ENCODE data around the gene MRPL4. TPM values are rescaled to one million over a fixed set of nuclear protein-coding genes. Genes with fewer than 3 reads are reported as not detected.

MRPL4 gene
- total and polyA plus RNA-seq, 8 donors, result 27.5 to 53.1 (median 37.1) TPM

- Histone ChIP-seq H3K4me1 (peaks cover 27 to 95% of the 10 kb centered on the region in 2 donors), H3K4me3 (no peak overlapping the region), H3K36me3 (peaks cover 0 to 64% of the 10 kb centered on the region in 2 donors), H3K9me3 (no peaks in the 10 kb centered on the region), H3K27me3 (peaks cover 0 to 28% of the 10 kb centered on the region in 2 donors), H3K27ac (peak overlapping the region; percentile 7 to 18)
- intact Hi-C loops (cut with DNase I), result no loop called here
- ATAC-seq, result no peak
- no peak for DNase-seq
- TF ChIP-seq CTCF (IDR thresholded peaks at IDR 0.05), result no peak
Observed at GRCh38 chr19:10284960-10285278, 32.9 kb downstream of the MRPL4 start.

DNA sequence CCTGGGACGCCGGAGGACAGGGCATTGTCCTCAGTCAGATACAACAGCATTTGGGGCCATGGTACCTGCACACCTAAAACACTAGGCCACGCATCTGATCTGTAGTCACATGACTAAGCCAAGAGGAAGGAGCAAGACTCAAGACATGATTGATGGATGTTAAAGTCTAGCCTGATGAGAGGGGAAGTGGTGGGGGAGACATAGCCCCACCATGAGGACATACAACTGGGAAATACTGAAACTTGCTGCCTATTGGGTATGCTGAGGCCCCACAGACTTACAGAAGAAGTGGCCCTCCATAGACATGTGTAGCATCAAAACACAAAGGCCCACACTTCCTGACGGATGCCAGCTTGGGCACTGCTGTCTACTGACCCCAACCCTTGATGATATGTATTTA is 33.4 kb downstream of the MRPL4 start:
- intact Hi-C loops (cut with DNase I), result no loop called here
- ATAC-seq (no peak), DNase-seq (no peak)
- peaks cover 0 to 32% of the 10 kb centered on the region in 2 donors for H3K27me3 ChIP-seq
- H3K9me3 ChIP-seq, result no peaks in the 10 kb centered on the region
- peak overlapping the region; percentile 64 to 77 for H3K27ac ChIP-seq
- peaks cover 0 to 59% of the 10 kb centered on the region in 2 donors for H3K36me3 ChIP-seq
- TF ChIP-seq CTCF (IDR thresholded peaks at IDR 0.05), result no peak
- peaks cover 32 to 95% of the 10 kb centered on the region in 2 donors for H3K4me1 ChIP-seq
- H3K4me3 ChIP-seq, result no peak overlapping the region

- H3K27ac ChIP-seq, result peak within 1 kb of the TSS; percentile 64 to 77
- H3K27me3 ChIP-seq, result peaks cover 9 to 49% of the 10 kb centered on the region in 2 donors
- peak within 1 kb of the TSS in 1 of 2 donors; percentile 29 for H3K4me3 ChIP-seq
- no peak for TF ChIP-seq CTCF (IDR thresholded peaks at IDR 0.05)
- no peaks in the 10 kb centered on the region for H3K9me3 ChIP-seq
- DNase-seq, result peak; percentile 85 to 96 (median 90)
- H3K4me1 ChIP-seq, result peaks cover 47 to 99% of the 10 kb centered on the region in 2 donors
- ATAC-seq, result peak; percentile 51
- intact Hi-C loops (cut with DNase I), result no loop called here
- H3K36me3 ChIP-seq, result peaks cover 0 to 43% of the 10 kb centered on the region in 2 donors
Observed at GRCh38 chr19:10286803-10287737, 35.1 kb downstream of the MRPL4 start, which contains the start of gene ICAM4. ICAM4 (plus strand) TSS chr19:10286955; CDS start chr19:10287013, 58 bp downstream.

DNA sequence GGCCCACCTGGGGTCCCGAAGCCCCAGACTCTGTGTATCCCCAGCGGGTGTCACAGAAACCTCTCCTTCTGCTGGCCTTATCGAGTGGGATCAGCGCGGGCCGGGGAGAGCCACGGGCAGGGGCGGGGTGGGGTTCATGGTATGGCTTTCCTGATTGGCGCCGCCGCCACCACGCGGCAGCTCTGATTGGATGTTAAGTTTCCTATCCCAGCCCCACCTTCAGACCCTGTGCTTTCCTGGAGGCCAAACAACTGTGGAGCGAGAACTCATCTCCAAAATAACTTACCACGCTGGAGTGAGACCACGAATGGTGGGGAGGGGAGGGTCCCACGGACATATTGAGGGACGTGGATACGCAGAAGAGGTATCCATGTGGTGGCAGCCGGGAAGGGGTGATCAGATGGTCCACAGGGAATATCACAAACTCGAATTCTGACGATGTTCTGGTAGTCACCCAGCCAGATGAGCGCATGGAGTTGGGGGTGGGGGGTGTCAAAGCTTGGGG is 36.7 kb downstream of the MRPL4 start:
- Histone ChIP-seq H3K4me1 (peaks cover 47 to 99% of the 10 kb centered on the region in 2 donors), H3K4me3 (peak overlapping the region; percentile 48), H3K36me3 (peaks cover 0 to 26% of the 10 kb centered on the region in 2 donors), H3K27ac (peak overlapping the region; percentile 2 to 33), H3K27me3 (peaks cover 14 to 65% of the 10 kb centered on the region in 2 donors), H3K9me3 (no peaks in the 10 kb centered on the region)
- no peak for TF ChIP-seq CTCF (IDR thresholded peaks at IDR 0.05)
- intact Hi-C loops (cut with DNase I), result no loop called here
- DNase-seq, result peak in 3 of 4 donors; percentile 52 to 82 (median 76)
- peak; percentile 6 for ATAC-seq
